HG03064 (cell line): ENCODE results near the gene ZNF563.
A peak's percentile ranks its signal among the peaks of the same experiment; 100 is the strongest.

Experiments used
- ATAC-seq: cut with Tn5 transposase; IDR thresholded peaks from one replicate; pipeline ENCODE4 v1.9.1; 2021; ENCODE audit warnings: low read depth; ENCODE audit not compliant: unreplicated experiment

The ZNF563 gene

GRCh38 chr19:12295191-12295590 is 38.2 kb downstream of the ZNF563 start:
- ATAC-seq, result no peak

GRCh38 chr19:12294249-12295158 is 38.9 kb downstream of the ZNF563 start, which contains the start of gene ZNF44:
TSS of gene ZNF44 (minus strand) at chr19:12294883. CDS start at chr19:12294694, 189 bp downstream.
- peak; percentile 83 for ATAC-seq

GRCh38 chr19:12293777-12294248 is 39.6 kb downstream of the ZNF563 start:
- ATAC-seq, result peak; percentile 36

- no peak for ATAC-seq
Observed at GRCh38 chr19:12289790-12290065, 43.7 kb downstream of the ZNF563 start.

- no peak for ATAC-seq
Observed at GRCh38 chr19:12287958-12288500, 45.4 kb downstream of the ZNF563 start.

GRCh38 chr19:12284631-12285030 is 48.8 kb downstream of the ZNF563 start:
- no peak for ATAC-seq

- no peak for ATAC-seq
Observed at GRCh38 chr19:12284226-12284625, 49.2 kb downstream of the ZNF563 start.

- ATAC-seq, result no peak
Observed at GRCh38 chr19:12278713-12279112, 54.7 kb downstream of the ZNF563 start.

- no peak for ATAC-seq
Observed at GRCh38 chr19:12272980-12273901, 60.2 kb downstream of the ZNF563 start.

- no peak for ATAC-seq
Observed at GRCh38 chr19:12272386-12272785, 61.0 kb downstream of the ZNF563 start.

GRCh38 chr19:12270854-12271253 is 62.6 kb downstream of the ZNF563 start:
- no peak for ATAC-seq
